ENCODE measurements around the gene C17orf50.

Gene C17orf50

GRCh38 chr17:35788477-35789368, 28.0 kb downstream of the C17orf50 start:
- DNase-seq (ENCODE audit: low spot score): no peak

- DNase-seq (ENCODE audit: low spot score): peak; percentile 1
Observed at GRCh38 chr17:35790841-35791240, 30.2 kb downstream of the C17orf50 start.

- no peak for DNase-seq (ENCODE audit: low spot score)
Observed at GRCh38 chr17:35791681-35792350, 31.1 kb downstream of the C17orf50 start.

GRCh38 chr17:35793257-35793656, 32.6 kb downstream of the C17orf50 start:
- DNase-seq (ENCODE audit: low spot score): no peak

- peak; percentile 80 for DNase-seq (ENCODE audit: low spot score)
Observed at GRCh38 chr17:35795007-35795870, 34.6 kb downstream of the C17orf50 start, which contains the start of gene MMP28. Gene MMP28 (minus strand): TSS chr17:35795641. CDS start chr17:35795377, 264 bp downstream.

- DNase-seq (ENCODE audit: low spot score): no peak
Observed at GRCh38 chr17:35795871-35796265, 35.2 kb downstream of the C17orf50 start.

GRCh38 chr17:35796942-35797341, 36.3 kb downstream of the C17orf50 start:
- DNase-seq (ENCODE audit: low spot score): no peak

- no peak for DNase-seq (ENCODE audit: low spot score)
Observed at GRCh38 chr17:35797370-35797769, 36.7 kb downstream of the C17orf50 start.

- no peak for DNase-seq (ENCODE audit: low spot score)
Observed at GRCh38 chr17:35797918-35798317, 37.2 kb downstream of the C17orf50 start.

GRCh38 chr17:35799942-35800341, 39.3 kb downstream of the C17orf50 start:
- DNase-seq (ENCODE audit: low spot score): no peak

- DNase-seq (ENCODE audit: low spot score): no peak
Observed at GRCh38 chr17:35801583-35802224, 41.0 kb downstream of the C17orf50 start.

- DNase-seq (ENCODE audit: low spot score): peak; percentile 84
Observed at GRCh38 chr17:35804658-35805192, 44.0 kb downstream of the C17orf50 start.

GRCh38 chr17:35807371-35808144, 46.9 kb downstream of the C17orf50 start:
- no peak for DNase-seq (ENCODE audit: low spot score)

- no peak for DNase-seq (ENCODE audit: low spot score)
Observed at GRCh38 chr17:35808240-35808961, 47.7 kb downstream of the C17orf50 start.

GRCh38 chr17:35808962-35809854, 48.5 kb downstream of the C17orf50 start, which contains the start of gene TAF15:
Gene TAF15 (plus strand): TSS chr17:35809484. CDS start chr17:35809570, 86 bp downstream.
- peak; percentile 100 for DNase-seq (ENCODE audit: low spot score)

GRCh38 chr17:35809855-35810461, 49.3 kb downstream of the C17orf50 start:
- DNase-seq (ENCODE audit: low spot score): peak; percentile 66

GRCh38 chr17:35811759-35812158, 51.1 kb downstream of the C17orf50 start:
- no peak for DNase-seq (ENCODE audit: low spot score)

- DNase-seq (ENCODE audit: low spot score): no peak
Observed at GRCh38 chr17:35812456-35812855, 51.8 kb downstream of the C17orf50 start.
